HG02623 (cell line): Measurements from ENCODE around the gene IGFBP1.

Experiments used
- ATAC-seq: cut with Tn5 transposase; IDR thresholded peaks from one replicate; pipeline ENCODE4 v1.9.1; 2021; ENCODE audit warnings: moderate library complexity; ENCODE audit not compliant: unreplicated experiment

Gene IGFBP1

DNA sequence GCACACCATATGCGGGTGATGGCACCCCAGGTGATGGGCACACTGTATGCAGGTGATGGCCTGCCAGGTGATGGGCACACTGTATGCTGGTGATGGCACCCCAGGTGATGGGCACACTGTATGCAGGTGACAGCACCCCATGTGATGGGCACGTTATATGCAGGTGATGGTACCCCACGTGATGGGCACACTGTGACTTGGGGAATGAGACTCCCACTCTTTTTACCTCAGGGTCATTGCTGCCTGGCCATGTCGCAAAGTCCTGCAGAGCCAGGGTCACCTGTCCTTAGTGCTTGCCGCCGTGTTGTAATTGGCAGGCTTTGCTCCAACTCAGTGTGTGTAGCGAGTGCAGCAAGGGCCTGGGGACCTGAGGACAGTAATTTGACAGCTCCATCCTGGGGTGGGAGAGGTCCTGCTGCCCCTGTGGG lies 7.8 kb upstream of the IGFBP1 start:
- no peak for ATAC-seq

DNA sequence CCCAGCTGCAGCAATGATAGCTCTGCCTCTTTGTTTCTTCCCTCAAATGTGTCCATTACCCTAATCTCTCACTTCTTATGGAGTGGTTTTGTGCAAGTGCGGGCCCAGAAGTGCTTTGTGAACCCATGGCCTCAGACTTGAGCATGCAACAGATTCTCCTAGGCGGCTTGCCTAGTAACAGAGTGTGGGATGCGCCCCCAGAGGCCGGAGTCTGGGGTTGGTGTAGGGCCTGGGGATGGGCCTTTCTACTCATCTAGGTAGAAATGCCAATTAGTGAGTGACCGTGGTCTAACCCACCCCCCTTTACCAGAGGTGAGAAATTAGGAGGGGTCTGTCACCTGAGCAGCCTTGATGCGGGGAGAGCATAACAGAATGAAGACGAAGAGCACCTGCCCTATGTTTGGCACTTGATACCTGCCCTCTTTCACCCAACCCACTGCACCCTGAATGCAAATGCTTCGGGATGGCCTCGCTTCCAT lies 7.0 kb upstream of the IGFBP1 start:
- ATAC-seq, result no peak

DNA sequence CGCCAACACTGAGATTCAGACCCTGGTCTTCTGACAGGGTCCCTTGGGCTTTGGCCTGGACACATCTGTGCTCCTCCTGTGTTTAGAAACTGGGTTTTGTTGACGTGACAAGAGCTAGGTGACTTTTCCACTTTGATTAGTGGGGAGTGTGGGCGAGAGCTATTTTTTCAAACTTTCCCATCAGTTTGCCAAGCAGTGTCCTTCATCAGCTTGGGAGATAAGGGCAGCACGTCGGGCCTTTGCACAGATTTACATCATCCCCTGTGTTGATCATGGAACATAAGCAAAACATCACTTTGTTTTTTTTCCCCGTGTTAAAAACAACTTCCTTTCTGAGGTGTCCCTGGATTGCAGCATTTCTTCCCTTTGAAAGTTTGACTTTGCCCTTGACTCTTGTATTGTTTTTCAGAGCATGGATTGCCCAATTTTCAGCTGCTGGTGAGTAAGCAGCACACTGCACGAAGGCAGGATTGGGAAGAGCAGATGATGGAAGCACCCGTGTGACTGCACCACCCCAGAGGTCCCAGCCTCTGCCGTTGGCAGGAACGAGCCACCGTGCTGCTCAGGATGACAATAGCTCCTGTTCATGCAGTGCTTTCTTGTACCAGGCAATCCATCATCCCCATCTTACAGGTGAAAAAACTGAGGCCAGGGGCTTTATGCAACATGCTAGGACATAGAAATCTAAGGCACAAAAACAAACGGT lies 6.4 kb upstream of the IGFBP1 start:
- no peak for ATAC-seq

DNA sequence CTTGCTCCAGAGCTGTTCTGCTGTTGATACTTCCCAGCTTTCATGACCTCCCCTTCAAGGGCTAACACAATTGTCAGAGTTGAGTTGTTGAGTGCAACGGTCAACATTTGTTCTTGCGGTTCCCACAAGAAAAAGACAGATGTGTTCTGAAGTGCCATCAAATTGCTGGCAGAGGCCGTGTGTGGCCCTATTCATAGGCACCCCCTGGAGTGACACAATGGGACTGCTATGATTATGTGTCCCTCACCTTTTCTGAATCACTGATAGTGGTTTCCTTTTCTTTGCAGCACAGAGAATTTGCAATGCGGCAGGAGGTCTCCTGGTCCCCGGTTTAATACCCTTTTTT lies 5.8 kb upstream of the IGFBP1 start:
- no peak for ATAC-seq

DNA sequence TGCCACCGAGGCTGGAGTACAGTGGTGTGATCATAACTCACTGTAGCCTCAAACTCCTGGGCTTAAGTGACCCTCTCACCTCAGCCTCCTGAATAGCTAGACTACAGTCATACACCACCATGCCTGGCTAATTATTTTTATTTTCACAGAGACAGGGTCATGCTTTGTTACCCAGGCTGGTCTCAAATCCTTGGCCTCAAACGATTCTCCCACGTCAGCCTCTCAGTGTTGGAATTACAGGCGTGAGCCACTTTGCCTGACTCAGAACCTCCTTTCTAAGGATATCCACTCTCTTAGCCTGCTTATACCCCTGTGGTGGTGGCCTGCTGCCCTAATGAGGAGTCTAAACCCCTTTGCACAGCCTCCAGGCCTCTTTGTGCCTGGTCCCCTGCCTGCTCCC lies 4.2 kb upstream of the IGFBP1 start:
- no peak for ATAC-seq

DNA sequence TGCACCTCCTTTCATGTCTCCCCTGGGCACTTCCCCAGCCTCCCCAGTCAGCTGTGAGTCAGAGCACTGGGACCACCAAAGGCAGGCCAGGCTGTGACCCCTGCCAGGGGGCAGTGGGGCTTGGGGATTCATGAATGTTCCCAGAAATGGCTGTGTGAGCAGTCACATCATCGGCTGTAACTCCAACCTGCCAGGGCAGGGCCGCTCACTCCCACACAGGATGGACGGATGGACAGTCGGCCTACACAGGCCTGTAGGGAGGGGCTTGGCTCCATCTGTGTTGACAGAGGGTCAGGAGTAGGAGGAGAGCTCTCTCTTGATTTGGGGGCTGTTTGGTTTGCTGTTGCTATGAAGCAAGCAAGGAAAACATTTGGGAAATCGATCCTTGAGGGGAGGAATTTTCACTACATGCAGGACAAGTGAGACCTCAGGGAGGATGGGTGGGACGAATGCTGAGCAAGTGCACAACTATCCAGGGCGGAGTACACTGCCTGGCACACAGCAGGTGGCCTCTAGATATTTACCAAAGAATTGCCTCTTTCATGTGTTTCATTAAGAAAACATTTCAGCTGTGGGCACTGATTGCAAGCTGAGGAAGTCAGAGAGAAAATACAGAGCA lies 2.9 kb upstream of the IGFBP1 start:
- no peak for ATAC-seq

DNA sequence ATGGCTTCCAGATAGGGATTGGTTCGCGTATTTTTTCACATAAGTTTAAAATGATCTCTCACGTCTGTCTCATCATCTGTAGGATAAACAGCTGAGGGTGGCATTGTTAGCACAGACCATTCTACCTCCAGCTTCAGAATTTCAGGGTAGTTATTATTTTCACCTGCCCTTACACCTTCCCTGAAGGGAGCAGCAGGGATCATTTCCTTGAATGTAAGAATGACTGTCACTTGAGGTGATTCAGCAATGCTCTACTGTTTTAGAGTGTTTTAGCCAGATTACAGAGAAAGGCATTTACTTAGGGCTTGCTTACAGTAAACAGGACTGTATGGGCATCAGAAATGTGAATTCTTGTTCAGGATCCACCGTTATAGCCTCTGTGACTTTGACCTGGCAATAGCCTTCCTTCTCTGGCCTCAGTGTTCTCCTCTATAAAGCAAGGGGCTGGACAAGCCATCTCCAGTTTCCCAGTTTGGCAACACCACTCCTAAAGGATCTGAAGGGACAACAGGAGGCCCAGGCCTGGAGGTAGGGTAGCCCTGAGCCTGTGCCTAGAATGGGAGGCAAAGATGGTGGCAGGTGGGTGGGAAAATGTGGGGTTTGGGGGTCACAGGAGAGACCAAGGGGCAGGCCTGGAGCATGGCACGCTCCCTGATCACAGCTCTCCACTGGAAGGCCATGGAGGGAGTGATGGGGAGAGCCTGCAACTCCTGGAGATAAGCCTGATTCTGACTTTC lies 1.2 kb upstream of the IGFBP1 start:
- ATAC-seq, result no peak

DNA sequence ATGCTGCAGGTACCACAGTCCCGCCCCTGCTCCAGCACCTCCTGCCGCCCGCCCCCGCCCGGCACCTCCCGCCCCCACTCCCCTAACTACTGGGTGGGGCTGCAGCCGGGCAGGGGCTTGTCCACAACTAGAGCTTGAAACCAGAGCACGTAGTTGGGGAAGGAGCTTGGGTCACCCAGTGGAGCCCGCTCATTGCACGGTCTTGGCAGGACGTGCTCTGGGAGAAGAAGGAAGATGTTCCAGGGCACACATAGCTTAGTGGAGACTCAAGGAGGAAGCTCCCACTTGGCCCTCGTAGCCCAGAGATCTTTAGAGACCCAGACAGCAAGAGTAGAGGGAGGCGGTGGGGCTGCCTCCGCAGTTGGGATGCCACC lies 692 bp downstream of the IGFBP1 start:
- no peak for ATAC-seq

DNA sequence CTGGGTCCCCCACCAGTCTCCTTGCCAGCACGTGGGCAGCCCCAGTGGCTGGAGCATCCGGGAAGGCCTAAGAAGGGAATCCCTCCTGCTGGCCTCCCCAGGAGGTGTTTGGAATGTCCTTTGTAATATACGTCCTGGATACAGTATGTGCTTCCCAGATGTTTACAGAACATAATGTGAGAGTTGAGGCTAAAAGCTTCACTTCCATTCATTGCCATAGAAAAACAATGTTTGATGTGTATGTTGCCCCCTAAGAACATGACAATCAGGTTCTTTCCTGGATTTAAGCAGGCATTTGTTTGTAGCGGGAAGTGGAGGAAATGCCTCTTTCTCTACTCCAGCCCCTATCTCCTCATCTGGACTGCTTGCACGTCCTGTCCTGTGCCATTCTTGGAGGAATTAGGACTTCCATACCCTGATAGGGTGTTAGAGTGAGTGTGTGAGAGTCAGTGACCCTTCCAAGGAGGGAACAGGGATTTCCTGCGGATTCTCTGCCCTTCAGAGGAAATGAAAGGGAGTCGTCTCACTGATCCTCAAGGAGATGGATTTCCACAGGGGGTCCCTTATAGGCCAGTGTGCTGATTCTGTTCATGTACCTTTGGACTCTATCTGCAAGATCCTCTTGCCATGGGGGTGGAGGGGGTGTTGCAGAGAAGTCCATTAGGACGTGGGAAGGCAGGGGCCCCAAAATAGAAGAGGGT lies 1.2 kb downstream of the IGFBP1 start:
- no peak for ATAC-seq

DNA sequence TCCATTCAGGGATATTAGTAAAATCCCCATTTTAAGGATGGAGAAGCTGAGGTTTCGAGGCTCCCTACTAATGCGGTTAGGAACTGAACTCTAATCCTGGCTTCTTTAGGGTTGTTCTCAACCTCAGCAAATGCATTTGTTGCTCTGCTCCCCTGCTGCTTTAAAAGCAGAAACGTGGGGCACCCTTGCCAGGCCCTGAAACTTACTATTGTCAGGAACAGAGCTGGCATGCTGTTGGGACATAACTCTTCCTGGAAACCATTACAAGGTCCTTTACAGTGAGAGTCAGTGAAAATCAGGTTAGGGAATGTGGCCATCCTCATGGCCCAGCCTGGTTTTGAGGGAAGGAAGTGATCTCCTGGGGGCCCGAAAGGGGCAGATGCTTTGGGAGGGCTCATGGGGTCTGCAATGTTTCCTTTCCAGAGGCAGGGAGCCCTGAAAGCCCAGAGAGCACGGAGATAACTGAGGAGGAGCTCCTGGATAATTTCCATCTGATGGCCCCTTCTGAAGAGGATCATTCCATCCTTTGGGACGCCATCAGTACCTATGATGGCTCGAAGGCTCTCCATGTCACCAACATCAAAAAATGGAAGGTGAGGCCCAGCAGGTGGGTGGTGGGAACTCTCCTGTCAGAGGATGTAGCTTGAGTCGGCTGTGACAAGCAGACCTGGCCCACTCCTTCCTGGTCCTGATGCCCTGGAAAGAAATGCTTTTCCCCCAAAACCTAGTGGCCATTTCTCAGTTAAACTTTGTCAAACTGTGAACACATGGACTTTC lies 2.0 kb downstream of the IGFBP1 start:
- ATAC-seq, result no peak

DNA sequence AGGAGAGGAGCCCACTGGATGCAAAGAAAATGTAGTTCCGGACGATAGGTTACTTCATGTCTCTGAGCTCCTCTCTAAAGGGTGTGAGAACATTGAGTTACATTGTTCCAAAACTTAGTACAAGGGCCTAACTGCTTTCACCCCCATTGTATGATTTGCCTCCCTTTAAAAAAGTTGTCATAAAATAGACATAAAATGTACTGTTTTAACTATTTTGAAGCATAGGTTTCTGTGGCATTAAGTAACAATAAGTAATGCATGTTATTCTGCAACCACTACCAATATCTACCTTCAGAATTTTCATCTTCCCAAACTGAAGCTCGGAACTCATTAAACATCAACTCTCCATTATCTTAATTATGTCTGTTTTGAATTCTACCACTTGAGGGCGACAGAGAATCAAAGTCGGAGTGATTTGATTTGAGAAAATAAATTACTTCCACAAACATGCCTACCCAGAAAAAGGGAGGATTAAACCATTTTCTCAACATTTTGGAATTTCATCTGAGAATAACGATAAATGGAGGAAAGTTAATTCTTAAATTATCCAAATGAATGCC lies 2.7 kb downstream of the IGFBP1 start:
- no peak for ATAC-seq

DNA sequence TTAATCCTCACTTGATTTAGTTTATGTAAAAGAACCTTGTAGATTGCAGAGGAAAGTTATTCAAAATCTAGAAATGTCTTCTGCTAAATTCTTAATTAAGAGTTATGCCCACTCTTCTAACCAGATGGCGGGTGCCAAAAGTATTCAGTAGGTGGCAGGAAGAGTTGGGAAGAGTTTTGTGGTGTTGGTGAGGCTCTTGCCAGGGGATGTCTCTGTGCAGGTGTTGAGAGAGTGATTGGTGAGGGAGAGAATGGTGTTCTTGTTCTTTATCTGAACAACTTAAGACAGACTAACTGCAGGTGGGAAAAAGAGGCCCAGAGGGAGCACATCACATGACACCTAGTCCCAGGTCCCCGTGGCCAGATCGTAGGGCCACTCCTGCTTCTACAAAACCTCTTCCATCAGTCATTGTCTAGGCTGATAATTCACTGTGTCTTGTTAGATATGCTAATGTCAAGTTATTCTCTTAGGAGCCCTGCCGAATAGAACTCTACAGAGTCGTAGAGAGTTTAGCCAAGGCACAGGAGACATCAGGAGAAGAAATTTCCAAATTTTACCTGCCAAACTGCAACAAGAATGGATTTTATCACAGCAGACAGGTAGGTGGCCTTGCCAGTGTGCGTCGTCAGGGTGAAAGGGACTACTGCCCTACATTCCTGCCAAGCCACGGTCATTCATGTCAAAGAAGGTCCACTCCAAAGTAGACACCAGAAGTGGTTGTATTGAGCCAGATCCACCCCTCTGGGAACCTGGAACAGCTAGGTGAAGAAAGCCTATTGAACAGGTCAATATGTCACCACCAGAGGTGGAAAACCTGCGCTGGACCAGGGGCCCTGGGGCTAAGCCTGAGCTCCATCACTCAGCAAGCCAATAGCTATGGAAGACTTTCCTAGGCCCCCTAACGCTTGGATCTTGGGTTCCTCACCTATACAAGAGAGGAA lies 3.4 kb downstream of the IGFBP1 start:
- ATAC-seq, result no peak

DNA sequence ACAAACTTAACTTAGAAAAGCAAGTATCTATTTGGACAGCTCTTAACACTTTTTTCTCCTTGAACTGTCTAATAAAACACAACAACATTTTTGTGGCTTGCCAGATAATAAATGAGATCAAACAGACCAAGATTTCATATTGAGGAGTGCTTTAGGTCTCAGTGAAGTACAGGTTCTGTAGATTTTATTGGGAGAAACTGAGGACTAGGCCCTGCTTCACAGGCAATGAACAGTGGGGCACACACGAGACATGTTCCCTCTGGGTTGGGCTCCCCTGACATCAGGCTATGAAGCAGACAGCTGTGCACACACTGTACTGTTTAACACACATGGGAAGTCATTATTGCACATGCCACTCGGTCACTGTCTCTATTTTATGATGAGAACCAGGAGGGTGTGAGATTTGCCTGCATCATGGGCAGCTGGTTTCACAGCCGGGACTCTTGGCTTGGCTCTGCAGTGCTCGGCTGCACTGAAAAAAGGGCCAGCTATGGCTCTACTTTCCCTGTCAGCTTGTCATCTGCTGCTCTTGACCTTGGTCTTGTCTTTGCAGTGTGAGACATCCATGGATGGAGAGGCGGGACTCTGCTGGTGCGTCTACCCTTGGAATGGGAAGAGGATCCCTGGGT lies 4.2 kb downstream of the IGFBP1 start:
- ATAC-seq, result no peak

DNA sequence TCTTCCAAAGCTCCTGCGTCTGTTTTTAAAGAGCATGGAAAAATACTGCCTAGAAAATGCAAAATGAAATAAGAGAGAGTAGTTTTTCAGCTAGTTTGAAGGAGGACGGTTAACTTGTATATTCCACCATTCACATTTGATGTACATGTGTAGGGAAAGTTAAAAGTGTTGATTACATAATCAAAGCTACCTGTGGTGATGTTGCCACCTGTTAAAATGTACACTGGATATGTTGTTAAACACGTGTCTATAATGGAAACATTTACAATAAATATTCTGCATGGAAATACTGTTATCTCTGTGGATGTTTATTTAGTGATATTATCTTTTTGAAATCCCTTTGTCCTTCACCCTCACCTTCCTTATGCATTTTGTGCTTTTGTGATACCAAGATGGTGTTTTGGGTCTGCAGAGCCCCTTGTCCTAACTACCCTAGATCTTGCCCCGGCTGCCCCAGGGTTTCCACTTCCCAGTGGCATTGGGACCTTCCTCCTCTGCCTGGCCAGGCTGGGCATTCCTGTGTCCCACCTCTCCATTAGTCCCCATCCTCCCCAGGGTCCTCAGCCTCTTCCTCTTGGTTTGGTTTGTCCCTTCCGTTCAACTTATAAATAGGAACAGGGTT lies 5.2 kb downstream of the IGFBP1 start:
- no peak for ATAC-seq

DNA sequence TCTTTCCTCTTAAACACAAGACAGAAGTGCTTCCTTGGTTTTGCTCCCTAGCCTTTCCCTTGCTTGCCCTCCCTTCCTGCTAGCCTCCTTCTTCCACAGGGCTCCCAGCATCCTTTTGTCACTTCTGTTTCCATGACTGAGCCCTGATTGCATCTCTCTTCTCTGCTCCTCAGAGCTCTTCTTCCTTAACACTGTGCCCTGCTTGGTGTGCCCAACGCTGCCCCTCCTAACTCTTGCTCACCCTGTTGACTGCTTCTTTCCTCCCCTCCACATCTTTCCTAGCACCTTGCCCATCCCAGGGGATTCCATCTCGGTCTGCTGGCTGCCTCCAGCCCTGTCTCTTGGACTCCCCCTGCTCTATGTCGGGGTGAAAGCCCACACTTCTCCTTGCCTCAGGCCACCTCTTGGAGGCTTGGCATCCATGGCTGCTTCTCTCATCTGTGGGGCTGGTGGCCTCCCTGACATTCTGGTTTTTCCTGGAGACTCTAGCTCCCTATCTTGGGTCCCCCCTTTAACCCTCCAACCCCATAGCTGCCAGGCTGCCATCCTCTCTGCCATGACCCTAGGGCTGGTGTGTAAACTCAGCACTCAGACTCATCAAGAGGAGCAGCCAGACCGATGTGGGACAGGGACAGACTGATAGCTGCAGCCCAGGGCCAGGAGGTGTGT lies 5.8 kb downstream of the IGFBP1 start:
- ATAC-seq, result no peak

DNA sequence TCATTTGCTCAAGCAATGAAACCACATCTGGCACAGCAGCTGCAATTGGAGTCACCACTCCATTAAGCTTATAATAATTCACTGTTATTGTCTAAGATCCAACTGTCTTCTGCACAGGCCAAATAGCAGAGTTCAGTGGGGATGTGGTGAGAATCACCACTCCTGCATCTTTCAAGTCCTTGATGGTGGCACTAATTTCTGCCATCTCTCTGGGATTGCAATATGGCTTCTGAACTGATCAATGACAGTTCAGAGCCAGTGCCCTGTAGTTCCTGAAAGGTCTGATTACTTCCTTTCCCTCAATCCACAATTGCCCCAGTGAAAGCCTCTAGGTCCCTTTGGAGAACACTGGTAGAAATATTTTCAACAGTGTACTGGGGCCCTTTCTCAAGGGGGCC lies 6.4 kb downstream of the IGFBP1 start:
- no peak for ATAC-seq

DNA sequence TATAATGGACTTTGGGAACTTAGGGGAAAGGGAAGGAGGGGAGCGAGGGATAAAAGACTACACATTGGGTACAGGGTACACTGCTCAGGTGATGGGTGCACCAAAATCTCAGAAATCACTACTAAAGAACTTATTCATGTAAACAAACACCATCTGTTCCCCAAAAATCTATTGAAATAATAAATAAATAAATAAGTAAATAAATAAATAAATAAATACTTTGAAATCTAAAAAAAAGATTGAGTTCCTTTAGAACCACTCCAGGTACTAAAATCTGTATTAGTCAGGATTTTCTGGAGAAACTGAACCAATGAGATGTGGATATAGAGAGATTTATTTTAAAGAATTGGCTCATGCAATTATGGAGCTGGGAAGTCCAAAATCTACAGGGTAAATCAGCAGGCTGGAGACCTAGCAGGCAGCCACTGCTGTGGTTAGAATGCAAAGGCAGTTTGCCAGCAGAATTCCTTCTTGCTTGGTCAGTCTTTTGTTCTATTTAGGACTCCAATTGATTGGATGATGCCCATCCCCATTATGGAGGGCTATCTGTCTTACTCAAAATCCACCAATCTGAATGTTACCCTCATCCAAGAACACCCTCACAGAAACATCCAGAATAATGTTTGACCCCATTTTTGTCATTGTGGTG lies 8.9 kb downstream of the IGFBP1 start:
- no peak for ATAC-seq

DNA sequence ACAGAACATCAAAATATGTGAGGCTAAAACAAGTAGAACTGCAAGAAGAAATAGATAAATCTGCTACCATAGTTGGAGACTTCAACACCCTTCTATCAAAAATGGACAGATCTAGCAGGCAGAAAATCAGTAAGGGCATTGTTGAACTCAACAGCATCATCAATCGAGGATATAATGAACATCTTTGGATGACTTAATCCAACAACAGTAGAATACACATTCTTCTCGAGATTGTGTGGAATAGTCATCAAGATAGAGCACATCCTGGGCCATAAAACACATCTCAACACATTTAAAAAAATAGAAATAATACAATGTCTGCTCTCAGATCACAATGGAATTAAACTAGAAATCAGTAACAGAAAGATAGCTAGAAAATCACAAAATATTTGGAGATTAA lies 9.9 kb downstream of the IGFBP1 start:
- ATAC-seq, result no peak
